NOMO-1 treated with DMSO at 0.1 percent for 48 hours (cell line): ENCODE data around the gene CAMKK2.
"Not testable (repeated sequence)": the region's sequence is repeated elsewhere in the genome, so short reads cannot be mapped to it uniquely, and the experiment has no call there.

Experiments used
- DNase-seq: peaks from one replicate; lab custom pipeline; 2025; ENCODE audit not compliant: unreplicated experiment; lab: John Stamatoyannopoulos, UW

Gene CAMKK2

DNA sequence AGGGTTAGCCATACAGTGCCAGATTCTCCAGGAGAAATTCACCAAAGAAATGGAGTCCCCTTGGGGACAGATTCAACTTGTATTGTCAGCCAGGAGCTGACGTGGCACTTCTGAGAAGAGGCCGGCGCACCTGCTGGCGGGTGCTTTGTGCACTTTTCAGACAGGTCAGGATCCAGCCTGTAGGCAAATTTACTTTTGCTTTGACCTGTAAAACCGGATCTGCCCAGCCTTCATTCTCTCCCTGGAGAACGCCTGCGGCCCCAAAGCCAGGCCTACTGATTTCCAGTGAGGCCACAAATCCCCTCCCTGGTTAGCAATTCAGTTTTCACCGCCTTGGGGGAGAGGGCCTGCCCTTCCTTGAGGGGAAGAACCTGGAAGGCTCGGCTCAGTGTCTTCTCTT is 69.2 kb downstream of the CAMKK2 start:
- DNase-seq: no peak

DNA sequence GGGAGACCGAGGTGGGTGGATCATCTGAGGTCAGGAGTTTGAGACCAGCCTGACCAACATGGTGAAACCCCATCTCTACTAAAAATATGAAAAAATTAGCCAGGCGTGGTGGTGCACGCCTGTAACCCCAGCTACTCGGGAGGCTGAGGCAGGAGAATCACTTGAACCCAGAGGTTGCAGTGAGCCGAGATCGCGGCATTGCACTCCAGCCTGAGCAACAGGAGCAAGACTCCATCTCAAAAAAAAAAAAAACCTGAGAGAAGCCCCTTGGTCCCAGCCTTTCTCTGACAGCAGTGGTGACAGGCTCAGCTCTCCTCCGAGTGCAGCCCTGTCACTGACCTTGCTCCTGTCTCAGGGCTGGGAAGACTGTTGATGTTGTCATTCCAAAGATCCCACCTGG is 69.6 kb downstream of the CAMKK2 start:
- not testable (repeated sequence) for DNase-seq

DNA sequence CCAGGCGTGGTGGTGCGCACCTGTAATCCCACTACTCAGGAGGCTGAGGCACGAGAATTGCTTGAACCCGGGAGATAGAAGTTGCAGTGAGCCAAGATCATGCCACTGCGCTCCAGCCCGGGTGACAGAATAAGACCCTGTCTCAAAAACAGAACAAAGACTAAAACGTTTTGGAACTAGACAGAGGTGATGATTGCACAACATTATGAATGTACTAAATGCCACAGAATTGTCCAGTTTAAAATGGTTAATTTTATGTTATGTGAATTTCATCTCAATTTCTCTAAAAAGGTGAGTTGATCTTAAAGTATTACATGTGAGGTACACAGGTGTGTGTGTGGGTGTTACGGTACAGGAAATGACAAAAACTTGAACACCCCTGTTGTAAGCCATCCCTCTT is 70.1 kb downstream of the CAMKK2 start:
- no peak for DNase-seq

DNA sequence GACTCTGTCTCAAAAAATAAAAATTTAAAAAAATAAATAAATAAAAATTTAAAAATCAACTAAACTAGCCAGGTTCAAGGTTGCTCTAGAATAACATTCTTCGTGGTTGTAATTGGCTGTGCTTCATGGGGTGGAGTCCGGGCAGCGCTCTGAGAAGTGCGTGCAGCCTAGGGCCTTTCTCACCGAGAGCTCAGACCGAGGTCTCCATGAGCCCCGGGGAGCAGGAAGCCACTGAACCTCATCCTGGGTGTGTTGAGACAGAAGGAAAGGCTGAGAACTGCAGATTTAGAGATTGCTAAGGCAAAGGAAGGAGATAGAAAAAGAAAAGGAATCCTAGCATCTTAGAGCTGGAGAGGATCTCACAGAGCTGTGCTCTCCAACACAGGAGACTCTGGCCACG is 71.9 kb downstream of the CAMKK2 start:
- no peak for DNase-seq

DNA sequence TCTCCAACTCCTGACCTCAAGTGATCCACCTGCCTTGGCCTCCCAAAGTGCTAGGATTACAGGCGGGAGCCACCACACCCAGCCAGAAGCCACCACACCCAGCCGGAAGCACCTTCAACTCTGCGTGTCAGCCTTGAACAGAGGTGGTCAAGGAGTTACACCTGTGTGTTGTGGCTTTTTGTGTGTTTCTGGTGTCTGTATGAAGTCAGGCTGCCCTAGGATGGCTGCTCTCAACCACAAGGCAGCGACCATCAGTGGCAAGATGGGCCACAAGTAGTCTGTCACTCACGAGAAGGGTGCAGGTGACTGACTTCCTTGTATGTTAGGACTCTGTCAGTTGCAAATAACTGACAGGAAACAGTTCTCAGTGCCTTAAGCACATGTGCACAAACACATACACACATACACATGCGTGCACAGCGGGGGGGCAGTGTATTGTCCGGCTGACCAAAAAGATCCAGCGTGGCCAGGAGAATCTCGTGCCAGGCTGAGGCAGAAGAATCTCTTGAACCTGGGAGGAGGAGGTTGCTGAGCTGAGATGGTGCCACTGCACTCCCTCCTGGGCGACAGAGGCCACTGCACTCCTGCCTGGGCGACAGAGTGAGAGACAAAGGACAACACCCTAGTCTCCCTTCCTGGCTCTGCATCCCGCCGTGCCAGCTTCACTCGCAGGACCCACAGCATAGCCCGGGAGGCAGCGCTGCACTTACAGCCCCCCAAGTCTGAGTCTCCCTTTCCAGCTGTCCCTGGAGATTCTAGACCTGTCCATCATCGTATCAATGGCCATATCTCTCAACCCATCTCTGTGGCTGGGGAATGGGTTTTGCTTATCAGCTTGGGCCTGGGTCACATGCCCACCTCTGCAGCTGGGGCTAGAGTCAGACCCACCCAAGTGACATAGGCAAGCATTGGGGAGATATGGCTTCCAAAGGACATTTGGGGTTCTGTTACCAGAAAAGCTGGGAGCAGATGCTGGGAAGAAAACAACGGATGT is 72.9 kb downstream of the CAMKK2 start:
- DNase-seq: no peak

DNA sequence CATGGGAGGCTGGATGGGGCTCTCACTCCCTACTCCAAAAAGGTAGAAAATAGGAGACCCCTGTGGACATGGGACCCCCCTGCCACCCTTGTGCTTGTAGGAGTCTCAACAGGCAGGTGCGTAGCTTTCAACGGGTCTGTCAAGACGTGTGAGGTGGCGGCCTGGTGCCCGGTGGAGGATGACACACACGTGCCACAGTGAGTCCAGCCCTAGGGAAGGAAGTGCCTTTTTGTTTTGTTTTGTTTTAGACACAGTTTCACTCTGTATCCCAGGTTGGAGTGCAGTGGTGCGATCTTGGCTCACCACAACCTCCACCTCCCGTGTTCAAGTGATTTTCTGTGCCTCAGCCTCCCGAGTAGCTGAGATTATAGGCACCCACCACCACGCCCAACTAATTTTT is 73.7 kb downstream of the CAMKK2 start:
- DNase-seq: no peak

DNA sequence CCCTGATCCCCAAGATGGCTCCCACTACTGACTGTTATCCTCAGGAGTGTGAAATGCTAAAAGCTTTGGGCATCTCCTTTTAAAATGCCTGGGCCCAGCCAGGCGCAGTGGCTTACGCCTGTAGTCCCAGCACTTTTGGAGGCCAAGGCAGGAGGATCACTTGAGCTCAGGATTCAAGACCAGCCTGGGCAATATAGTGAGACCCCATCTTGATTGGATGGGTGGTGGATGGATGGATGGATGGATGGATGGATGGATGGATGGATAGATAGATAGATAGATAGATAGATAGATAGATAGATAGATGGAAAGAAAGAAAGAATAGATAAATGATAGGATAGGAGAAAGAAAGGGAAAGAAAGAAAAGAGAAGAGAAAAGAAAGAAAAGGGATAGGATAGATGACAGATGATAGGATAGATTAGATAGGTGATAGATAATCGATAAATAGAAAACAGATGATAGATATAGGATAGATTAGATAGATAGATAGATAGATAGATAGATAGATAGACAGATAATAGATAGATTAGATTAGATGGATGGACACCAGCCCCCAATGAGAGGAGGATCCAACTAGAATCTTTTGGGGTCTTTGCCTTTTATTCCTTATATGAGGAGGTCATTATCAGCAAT is 77.0 kb downstream of the CAMKK2 start:
- DNase-seq: no peak

DNA sequence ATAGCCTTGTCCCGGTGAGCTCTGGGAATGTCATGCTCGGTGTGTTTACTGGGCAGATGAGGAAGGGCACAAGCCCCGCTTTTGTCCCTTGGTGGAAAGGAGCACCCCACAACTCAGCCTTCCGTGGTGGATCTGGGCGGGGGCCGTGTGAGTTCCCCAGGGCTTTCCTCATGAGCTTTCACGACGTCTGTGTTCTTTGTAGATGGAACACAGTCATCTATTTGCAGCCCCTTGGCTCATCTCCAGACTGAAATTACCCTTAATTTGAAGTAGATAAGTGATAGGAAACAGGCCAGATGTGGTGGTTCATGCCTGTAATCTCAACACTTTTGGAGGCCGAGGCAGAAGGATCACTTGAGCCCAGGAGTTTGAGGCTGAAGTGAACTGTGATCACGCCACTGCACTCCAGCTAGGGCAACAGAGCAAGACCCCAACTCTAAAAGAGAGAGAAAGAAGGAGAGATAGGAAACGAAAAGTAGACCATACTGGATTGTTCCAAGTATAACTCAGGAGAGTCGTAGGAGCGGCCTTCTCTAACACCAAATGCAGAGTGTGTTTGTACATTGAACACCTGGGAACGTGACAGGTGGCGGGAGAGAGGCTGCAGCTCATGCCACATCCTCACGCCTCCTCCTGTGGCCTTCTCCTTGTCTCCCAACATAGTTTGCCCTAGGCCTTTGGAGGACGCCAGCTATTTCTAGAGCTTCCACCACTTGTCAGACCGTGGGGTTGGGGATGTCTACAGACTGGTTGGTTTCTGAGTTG is 77.7 kb downstream of the CAMKK2 start:
- DNase-seq: no peak

DNA sequence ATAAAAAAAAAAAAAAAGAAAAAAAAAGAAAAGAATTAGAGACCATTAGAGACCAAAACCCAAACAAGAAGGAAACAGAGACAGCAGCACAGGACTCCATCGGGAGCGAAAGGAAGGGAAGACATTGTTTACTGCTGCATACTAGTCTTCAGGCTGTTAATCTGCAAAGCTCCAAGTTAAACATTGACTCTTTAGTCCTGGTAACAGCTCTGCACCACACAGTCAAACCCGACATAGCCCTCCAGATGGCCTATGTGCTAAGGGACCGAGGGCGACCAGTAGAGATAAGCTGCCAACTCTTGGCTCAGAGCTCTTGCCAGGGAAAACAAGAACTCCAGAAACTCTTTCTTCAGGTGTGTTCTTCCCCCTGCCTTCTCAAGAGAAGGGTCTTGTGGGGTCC is 78.7 kb downstream of the CAMKK2 start:
- DNase-seq: no peak

DNA sequence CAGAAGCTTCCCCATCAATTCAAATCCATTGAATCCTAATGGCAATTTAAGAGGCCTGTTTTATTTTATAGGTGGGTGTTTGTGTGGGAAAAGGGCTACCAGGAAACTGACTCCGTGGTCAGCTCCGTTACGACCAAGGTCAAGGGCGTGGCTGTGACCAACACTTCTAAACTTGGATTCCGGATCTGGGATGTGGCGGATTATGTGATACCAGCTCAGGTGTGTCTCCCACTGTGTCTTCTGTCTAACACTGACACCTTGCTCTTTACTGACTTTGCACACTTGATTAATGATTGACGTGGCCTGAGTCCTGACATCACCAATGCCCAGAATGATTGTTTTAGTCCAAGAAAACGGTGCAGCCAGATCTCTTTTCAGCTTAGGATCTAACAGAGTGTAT is 79.4 kb downstream of the CAMKK2 start:
- no peak for DNase-seq

DNA sequence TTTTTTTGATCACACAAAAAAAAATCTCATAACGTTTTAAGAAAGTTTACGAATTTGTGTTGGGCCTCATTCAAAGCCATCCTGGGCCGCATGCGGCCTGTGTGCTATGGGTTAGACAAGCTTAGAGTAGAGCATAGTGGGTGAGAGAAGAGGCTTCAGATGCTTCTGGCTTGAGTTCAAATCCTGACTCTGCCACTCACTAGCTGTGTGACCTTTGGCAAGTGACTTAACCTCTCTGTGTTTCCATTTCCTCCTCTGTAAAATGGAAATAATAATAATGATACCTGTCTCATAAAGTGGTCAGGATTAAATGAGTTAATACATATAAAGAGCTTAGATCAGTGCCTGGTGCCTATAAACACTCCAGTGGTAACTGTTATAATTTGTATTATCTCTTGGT is 80.4 kb downstream of the CAMKK2 start:
- no peak for DNase-seq

DNA sequence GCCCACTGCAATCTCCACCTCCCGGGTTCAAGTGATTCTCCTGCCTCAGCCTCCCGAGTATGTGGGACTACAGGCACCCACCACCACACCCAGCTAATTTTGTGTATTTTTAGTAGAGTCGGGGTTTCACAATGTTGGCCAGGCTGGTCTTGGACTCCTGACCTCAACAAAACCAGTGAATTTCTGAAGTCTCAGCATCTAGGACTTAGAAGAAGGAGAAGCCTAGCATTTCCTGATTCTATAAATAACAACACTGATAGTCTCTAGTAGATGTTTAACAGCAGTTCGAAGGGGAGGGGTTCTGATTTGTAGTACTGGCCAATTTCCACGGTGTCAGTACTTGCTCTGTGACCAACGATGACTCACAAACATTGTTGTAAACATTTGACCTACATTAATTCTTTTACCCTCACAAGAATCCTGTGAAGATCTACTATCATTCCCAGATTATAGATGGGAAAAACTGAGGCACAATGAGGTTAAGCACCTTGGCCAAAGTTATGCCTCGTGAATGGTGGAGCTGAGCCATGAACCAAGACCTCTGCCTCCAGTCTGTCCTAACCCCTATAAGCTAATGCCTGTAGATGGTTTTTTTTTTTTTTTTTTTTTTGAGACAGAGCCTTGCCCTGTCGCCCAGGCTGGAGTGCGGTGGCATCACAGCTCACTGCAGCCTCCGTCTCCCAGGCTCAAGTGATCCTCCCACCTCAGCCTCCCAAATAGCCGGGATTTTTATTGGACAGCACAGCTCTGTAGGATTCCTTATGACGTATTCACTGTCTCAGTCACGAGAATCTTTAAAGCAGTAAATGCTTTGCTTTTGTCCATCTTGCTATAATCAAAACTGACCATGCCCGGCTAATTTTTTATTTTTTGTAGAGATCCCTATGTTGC is 81.4 kb downstream of the CAMKK2 start:
- DNase-seq: peak; percentile 88

DNA sequence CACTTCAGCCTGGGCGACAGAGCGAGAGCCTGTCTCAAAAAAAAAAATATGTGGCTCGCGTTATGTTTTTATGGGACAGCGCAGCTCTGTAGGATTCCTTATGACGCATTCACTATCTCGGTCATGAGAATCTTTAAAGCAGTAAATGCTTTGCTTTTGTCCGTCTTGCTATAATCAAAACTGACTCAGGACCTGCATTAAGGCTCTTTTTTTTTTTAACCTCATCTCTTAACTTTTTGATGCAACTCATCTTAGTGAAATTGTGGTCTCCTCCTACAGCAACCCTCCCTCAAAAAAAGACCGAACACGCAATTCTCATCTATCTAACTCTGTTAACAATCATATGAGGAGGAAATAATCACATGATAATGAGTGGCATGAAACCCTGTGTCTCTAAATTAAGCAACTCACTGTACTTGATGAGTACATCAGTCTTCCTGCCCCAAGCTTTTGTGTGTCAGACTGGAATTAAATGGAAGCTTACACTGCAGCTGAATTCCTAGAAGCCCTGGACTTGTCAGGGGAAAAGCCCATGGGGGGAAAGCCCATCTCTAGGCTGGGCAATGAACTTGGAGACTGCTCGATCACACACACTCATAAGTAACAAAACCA is 82.2 kb downstream of the CAMKK2 start:
- DNase-seq: peak; percentile 80

DNA sequence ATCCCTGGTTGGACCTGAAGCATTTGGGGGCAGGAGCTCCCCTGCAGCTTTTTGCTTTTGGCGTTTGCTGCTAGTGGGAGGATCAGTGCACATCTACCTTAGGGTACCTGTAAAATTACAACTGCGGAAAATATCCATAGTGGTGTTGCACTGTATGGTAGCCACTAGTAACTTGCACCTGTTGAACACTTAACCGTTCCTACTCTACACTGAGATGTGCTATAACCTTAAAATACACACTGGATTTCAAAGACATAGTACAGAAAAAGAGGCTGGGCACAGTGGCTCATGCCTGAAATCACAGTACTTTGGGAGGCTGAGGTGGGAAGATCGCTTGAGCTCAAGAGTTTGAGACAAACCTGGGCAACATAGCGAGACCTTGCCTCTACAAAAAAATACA is 83.6 kb downstream of the CAMKK2 start:
- DNase-seq: no peak

DNA sequence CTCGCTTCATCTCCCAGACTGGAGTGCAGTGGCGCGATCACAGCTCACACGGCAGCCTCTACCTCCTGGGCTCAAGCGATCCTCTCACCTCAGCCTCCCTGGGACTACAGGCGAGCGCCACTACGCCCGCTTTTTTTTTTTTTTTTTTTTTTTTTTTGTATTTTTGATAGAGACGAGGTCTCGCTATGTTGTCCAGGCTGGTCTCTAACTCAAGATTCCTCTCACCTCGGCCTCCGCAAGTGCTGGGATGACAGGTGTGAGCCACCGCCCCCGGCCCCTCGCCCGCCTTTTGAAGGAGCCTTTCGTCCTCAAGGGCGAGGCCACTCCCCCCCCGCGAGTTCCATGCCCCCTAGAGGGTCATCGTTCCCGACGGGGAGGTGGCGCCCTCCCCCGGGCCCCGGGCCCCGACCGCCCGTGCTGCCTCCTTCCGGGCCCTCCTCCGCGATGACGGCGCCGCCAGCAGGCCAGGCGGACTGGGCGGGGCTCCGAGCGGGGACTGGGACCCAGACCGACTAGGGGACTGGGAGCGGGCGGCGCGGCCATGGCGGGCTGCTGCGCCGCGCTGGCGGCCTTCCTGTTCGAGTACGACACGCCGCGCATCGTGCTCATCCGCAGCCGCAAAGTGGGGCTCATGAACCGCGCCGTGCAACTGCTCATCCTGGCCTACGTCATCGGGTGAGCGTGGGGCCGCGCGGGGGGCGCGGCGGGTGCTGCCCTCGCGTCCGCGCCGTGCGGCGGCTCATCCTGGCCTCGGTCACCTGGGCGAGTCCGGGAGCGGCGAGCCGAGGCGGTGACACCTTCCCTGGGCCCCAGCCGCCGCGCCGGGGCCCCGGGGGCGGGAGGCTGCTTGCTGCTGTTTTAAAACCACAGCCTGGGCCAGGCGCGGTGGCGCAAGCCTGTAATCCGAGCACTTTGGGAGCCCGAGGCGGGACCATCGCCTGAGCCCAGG is 86.6 kb downstream of the CAMKK2 start, which contains the start of gene P2RX4:
P2RX4 (plus strand) TSS at position 506 of the 949 bp plus-strand sequence; CDS start at position 542, 36 bp downstream.
- DNase-seq: peak; percentile 92

DNA sequence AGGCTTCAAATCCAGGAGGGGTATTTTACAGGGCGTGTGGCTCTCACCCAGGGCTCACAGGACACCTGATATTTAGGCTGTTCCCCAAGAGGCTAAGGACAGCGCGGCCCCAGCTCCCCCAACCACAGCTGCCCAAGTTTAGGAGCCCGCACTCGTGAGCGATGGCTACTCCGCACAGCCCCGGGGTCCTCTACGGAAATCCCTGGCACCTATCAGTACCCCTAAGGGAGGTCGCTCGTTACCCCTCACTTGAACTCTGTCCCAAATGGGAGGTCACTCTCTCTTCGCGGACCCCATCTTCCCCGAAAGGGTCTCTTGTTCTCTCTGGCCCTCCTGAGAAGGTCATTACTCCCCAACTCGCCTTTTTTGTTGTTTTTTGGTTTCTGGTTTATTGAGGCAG is 87.3 kb downstream of the CAMKK2 start:
- DNase-seq: no peak

DNA sequence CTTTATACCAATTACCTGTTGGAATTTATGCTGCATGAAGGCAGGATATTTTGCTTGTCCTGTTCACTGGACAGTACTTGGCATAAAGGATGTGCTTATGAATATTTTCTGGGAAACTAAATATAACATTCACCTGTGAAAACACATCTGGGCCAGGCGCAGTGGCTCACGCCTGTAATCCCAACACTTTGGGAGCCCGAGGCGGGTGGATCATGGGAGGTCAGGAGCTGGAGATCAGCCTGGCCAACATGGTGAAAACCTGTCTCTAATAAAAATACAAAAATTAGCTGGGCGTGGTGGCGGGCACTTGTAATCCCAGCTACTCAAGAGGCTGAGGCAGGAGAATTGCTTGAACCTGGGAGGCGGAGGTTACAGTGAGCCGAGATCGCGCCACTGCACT is 87.9 kb downstream of the CAMKK2 start:
- DNase-seq: not testable (repeated sequence)

DNA sequence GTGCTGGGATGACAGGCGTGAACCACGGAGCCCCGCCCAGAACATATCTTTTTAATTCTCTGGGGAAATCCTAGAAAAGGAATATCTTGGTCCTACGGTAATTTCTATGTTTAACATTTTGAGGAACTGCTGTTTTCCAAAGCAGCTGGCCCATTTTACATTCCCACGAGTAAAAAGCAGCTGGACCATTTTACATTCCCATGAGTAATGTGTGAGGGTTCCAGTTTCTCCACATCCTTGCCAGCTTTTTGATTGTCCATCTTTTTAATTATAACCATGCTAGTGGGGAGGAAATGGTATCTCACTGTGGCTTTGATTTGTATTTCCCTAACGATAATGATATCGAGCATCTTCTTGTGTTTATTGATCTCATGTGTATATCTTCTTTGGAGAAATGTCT is 91.0 kb downstream of the CAMKK2 start:
- no peak for DNase-seq

DNA sequence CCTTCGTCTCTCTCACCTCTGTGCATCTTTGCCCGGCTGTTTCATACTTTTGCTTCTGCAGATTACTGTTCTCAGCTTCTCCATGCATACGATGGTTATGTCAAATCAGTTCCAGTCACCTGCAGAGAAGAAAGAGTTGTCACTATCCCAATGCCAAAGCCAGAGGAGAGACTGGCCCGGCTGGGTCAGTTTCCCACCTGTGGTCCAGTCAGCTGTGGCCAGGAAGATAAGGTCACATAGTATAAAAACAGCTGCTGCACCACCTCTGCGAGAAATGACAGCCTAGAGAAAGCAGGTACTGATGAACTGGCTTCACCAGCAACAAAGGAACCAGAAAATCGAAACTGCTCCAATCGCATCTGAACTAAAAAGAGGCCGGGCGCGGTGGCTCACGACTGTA is 93.0 kb downstream of the CAMKK2 start:
- no peak for DNase-seq
